HG03066 (cell line): ENCODE data around the gene ATP4A.

ENCODE experiments used
- ATAC-seq: cut with Tn5 transposase; IDR thresholded peaks from one replicate; pipeline ENCODE4 v1.9.1; 2021; ENCODE audit warnings: low read depth; ENCODE audit not compliant: unreplicated experiment

Gene ATP4A

DNA sequence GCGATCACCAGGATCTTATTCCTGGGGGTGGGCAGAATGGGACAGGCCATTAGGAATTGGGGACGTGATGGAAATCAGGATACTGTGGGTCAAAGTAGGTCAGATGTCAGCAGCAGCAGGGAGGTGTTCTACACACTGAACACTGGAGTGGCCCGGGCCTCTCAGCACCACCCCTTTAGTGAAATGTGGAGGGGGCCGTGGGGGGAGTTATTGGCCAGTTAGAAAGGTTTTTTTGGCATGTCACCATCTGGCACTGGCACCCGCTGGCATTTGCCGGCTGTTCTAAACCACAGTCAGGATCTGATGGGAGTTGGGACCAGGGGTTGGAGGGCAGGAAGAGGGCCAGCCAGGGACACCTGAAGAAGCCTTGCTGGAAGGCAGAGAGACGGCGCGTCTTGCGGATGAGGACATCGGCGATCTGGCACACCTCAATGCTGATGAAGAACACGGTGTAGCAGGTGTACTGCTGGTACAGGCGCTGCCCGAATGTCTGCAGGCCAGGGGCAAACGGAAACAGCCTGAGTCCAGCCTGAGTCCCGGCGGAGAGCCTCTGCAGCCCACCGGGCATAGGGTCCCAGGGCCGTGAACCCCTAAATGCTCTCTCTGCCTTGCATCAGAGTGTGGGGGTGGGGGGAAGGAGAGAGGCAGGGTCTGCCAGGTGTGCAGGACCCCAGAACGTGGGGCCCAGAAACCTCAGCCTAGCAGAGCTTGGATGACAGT, 12.2 kb downstream of the ATP4A start:
- ATAC-seq, result no peak

DNA sequence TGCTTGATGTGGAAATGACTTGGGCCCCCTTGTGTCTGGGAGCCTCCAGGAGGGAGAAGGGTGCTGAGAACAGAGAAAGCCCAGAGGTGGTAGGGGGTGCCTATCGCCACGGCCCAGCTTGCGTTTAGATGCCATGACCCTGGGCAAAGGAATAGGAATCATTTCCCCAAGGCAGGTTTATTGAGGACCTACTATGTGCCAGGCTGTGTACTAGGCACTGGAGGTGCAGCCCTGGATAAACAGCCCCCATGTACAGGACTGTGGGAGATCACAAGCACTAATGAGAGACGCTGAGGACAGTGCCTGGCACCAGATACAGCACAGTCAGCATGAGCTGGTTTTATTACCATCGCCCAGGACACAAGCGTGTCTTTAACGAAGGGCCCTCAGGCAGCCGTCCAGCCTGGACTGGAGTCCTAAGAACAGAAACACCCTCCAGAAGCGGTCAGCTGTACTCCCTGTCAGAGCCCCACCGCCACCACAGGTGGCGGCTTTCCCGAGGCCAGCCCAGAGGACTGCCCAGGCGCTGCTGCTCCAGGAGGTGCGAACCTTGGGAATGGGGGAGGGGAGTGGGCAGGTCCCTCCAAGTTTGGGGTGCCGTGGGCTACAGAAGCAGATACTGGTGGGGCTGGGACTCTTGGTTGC, 13.5 kb downstream of the ATP4A start:
- ATAC-seq, result no peak

DNA sequence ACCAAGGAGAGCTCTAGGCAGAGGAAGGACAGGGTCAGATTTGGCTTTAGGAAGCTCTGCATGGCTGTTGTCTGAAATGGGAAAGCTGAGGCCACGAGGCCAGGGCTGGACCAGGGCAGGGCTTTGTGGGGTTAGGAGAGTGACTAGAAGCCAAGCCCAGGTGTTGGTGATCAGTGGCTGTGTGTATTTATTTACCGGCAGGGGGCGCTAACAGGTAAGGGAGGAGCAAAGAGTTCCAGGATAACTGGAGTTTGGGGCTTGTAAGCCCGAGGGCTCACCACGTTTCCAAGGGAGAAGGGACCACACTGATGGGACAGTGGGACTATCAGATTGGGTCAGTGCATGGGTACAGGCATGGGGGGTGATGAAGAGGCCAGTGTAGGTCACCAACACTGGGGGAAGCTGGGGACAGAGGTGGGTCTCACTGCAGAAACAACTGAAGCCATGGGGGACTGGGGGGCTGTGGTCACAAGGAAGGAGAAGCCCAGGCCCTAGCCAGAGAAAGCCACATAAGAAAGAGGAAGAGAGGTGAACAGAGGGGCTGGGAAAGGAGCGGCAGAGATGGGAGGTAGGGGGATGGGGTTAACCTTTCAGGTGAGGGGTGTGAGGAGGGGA, 14.2 kb downstream of the ATP4A start:
- ATAC-seq, result no peak

DNA sequence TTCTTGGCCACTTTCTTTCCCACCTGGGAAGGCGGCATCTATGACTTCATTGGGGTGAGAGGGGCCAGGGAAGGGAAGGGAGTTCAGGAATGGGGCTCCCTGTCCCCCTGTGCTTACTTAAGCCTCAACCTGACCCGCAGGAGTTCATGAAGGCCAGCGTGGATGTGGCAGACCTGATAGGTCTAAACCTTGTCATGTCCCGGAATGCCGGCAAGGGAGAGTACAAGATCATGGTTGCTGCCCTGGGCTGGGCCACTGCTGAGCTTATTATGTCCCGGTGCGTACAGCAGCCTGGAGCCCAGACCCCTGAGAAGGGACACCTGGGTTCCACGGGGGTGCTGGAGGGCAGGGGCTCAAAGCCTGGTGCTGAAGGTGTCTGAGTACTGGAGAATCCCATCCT, 16.9 kb downstream of the ATP4A start:
- ATAC-seq, result no peak

DNA sequence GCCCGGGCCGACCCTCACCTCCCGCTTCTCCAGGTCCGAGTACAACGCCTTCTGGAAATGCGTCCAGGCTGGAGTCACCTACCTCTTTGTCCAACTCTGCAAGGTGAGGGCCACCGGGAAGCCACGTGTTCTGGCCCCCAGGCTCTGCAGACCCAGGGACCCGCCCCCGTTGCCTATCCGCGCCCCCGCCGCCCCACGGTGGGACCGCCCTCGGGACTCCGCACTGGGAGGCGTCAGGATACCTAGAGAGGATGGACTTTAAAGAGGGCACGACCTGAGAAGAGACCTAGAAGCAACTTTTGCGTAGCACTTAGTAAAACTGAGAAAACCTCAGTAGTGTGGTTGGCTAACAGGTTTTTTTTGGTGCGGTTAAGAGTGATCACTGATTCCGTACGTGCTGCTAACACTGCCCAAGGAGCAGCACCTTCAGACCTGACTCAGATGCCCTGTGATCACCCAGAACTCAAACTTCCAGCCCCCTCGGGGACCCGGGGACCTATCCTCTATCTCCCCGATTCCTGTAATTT, 17.5 kb downstream of the ATP4A start:
- ATAC-seq, result no peak

DNA sequence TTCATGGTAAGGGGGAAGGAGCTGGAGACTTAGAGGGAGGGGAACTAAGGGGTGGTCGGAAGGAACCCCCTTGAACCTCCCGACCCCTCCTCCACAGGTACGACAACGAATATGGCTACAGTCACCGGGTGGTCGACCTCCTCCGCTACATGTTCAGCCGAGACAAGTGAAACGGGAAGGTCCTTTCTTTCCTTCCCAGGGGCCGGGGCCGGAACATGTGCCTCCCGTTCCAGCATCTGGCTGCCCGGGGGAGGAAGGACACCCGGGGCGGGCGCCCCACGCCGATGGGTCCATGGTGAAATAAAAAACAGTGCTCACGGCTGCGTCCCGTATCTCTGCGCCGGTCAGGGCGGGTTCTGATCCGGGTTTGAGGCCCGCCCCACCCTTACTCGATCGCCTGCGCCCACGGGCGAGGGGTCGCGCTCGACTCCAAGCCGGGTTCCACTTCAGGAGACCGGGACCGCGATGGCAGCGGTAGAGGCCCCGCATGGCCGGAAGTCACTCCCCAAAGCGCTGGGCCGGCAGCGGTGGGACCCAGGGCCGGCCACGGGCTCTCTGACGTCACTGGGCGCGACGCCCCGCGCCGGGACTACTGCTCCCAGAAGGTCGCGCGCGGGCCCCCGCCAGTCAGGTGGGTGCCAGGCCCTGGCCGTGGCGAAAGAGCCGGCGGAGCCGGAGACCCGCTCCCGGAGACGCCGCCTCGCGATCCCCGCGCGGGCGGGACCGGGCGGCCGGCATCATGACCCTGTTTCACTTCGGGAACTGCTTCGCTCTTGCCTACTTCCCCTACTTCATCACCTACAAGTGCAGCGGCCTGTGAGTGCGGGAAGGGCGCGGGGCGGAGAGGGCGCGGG, 18.2 kb downstream of the ATP4A start, which contains the start of gene TMEM147:
TMEM147 (plus strand) TSS at position 626 of the 854 bp plus-strand sequence; CDS start at position 740, 114 bp downstream.
- ATAC-seq, result no peak

DNA sequence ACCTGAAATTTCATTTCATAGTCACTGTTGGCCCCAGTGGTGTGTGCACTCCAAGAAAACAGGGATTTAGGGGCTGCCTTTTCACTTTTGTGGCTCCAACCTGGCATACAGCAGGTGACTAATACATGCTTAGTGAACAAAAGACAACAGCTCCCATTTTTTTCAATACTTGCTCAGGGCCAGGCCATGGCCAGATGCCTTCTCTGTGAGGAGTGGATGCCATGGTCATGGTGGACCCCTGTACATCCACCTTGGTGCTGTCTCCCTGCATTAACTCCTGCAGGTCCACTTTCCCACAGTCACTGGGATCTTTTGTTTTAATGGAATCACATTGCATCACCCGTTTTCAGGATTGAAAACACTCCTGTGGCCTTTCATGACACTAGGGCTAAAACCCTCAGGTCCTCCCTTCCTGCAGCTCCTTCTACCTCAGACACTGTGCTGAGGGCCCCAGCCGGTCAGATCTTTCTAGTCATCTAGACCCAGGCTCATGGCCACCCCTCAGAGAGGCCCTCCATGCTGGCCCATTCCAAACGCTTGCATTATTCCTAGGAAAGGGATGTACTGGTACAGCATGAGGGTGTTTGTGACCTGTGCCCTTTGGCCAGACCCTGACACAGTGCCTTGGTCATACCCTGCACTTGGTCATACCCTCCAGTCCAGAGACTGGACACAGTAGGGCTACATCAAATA, 19.2 kb downstream of the ATP4A start:
- no peak for ATAC-seq

DNA sequence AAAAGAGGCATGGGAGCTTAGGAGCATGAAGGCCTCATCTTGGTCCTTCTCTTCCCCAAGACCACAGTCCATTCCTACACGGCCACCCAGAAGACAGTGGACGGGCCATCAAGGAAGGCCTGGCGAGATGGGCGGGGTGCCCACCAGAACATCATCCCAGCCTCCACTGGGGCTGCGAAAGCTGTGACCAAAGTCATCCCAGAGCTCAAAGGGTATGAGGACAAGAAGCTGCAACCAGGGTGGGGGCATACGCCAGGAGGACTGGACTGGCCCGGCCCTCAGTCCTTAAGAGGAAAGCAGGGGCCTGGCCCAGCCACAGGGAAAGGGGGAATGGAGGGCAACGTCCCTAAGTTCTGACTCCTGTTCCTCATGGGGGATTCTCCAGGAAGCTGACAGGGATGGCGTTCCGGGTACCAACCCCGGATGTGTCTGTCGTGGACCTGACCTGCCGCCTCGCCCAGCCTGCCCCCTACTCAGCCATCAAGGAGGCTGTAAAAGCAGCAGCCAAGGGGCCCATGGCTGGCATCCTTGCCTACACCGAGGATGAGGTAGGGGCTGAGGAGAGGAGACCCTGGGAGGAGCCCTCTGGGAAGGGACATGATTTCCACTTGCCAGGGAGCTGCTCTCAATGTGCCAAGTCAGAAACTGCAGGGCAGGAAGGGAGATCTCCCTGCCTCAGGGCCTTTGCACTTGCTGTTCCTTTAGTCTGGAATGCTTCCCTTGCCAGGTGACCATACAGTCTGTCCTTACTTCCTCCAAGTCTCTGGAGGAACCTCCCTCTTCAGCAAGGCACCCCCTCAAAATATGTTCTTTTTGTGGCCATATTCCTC, 20.0 kb downstream of the ATP4A start:
- ATAC-seq, result no peak

DNA sequence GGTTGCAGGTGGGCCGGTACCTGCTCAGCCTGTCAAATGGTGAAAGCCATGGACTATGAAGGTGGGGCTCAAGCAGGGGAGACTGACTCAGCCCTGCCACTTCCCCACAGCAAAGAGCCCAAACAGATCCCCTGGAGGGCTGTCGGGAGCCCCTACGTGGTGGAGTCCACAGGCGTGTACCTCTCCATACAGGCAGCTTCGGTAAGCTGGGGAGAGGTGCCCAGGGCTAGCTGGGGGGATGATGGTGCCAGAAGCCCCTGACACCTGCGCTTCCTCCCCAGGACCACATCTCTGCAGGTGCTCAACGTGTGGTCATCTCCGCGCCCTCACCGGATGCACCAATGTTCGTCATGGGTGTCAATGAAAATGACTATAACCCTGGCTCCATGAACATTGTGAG, 21.2 kb downstream of the ATP4A start:
- ATAC-seq, result no peak

DNA sequence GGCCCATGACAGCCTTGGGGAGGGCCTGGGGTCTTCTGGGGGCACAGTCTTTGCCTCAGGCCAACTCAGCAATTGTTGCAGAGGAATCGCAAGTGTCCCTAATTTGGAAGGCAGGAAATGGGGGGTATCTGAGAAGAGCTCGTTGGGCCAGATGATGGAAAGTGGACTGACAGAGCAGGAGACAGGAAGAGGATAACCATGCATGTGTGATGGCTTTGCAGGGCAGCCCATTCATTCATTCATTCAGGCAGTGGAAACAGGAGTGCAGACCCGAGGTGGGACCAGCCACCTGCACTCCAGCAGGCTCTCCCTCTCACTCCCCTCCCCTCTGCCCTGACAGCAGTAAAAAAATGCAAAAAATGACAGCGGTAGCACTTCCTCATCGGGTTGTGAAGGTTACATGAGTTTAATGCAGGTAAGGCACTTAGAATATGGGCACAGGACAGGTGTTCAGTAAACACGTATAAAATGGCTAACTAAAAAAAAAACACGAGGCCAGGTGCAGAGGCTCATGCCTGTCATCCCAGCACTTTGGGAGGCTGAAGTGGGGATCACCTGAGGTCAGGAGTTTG, 23.0 kb downstream of the ATP4A start:
- no peak for ATAC-seq

DNA sequence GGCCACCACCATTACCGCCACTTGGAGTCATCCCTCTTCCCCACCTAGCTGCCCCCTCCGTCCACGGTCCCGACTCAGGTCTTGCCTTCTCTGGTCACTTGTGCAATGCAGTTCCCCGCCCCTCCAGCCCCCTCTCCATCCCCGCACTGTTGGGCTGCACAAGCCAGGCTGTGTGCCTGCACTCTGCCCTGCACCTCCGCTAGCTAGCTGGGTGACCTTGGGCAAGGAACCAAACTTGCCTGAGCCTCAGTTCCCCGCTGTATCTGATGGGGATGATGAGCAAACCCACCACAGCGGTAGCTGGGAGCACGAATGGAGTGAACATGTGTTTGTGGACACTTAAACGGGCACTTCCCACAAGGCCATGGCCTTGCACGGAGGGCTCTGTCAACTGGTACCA, 23.6 kb downstream of the ATP4A start:
- no peak for ATAC-seq

DNA sequence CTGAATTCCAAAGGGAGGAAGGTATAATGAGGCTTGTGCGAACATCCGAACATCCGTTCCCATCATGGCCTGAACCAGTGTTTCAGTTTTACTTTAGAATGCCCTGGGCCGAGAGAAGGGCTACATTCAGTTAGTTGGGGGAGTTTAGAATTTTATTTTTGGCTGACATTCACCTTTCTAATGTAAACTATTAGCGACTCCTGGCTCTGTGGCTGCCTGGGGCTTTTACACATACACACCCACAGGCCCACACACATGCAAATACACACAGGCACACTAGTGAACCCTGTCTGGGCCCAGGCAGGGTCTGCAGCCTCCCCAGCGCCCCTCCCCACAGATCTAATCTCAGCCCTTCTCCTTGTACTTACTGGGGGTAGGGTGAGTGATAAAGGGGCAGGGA, 24.1 kb downstream of the ATP4A start:
- no peak for ATAC-seq

DNA sequence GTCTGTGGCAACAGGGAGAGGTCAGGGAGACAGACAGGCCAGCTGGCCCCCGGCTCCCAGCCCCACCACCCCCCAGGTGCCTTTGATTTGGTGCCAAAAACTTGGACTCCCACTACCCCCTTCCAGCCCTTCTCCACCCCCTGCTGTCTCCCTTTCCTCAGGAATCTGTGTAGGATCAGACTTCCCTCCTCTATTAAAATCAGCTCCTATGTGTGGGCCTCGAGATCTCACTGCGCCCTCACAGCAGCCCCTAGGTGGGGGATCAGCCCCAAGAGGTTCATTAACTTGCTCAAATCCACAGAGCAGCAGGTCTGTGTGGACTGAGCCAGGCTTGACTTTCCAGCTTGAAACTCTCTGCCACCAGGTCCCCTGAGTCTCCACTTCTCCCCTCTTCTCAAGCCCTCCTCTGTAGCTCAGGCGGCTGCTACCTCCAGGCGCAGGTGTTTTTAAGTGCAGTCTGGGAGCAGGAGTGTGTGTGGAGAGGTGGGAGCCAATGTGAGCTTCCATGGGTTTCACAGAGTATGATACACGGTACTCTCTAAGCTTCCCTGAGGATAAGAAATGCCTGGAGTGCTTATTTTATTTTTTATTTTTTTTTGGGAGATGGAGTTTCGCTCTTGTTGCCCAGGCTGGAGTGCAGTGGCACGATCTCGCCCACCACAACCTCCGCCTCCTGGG, 28.5 kb downstream of the ATP4A start:
- ATAC-seq, result no peak

DNA sequence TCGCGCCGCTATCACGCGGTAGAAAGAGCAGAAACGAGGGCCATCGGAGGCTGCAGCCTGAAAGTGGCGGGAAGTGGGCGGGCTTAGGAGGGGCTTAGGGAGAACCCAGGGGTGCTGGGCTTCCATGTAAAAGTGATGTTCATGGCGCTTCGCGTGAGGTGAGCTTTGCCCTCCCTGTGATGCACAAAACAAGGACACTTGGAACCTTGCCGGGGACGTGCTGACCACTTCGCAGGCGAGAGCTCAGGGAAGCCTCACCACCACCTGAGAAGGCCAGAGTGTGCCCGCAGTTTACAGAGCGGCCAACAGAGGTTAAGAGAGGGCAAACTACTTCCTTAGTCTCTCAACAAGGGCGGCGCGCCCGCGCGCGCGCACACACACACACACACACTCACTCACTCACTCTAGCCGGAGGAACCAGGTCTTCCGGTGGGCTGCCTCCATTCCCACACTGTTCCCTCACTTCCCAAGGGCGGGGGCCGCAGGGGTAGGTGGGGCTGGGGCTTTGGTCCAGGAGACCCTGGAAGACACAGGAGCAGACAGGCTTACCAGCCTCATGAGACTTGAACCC, 29.6 kb downstream of the ATP4A start:
- no peak for ATAC-seq

DNA sequence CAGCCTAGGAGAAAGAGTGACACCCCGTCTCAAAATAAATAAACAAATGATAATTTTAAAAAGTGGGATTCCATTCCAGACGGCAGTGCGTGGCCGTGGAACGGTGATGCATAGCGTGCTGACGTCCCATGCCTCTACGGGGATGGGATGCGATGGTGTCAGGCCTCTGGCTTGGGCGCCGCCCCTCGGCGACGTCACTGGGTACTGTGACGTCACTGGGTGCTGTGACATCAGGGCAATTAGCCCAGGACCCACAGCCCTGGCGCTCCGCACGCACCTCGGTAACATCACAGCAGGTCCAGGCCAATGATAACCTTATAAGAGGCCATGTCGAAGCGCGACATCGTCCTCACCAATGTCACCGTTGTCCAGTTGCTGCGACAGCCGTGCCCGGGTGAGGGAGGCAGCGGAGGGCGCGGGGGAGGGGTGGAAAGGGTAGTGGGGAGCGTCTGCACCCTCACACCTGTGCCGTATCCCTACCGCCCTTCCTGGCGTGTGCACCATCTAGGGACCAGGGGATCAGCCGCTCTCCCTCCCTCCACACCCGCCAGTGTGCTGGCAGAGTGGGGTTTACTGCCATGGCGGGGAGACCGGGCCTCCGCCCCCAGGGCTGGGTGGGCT, 30.1 kb downstream of the ATP4A start, which contains the start of gene GAPDHS:
GAPDHS (plus strand) TSS at position 256 of the 621 bp plus-strand sequence; CDS start at position 328, 72 bp downstream.
- no peak for ATAC-seq

DNA sequence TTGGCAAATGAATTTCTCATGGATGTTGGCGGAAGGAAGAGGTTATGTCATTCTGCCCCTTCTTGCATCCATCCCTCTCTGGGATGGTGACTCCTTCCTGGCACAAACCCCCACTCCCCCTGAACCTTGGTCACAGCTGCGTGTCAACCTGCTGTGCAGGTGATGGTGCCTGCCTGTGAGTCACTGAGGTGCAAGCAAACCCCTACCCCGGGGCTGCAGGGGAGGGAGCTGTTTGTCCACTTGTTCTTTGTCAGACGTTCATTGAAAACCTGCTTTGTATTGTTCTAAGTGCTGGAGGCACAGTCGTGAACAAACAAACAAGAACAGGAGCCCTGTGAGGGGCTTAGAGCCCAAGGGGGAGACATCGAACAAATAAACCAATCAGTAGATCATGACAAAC, 32.2 kb downstream of the ATP4A start:
- no peak for ATAC-seq
